Amniotic epithelial cell (primary cell): Measurements from ENCODE around the gene METTL21A.

Source experiments
- DNase-seq: peaks from one replicate; pipeline ENCODE4 v3.0.0-alpha.2; 2010; ENCODE audit warnings: low read depth

The METTL21A gene

GRCh38 chr2:207624185-207625013 lies 795 bp downstream of the METTL21A start:
- peak; percentile 62 for DNase-seq

- no peak for DNase-seq
Observed at GRCh38 chr2:207621501-207622039, 3.6 kb downstream of the METTL21A start.

- no peak for DNase-seq
Observed at GRCh38 chr2:207619764-207620203, 5.4 kb downstream of the METTL21A start.

GRCh38 chr2:207617011-207617671 lies 8.1 kb downstream of the METTL21A start:
- peak; percentile 91 for DNase-seq

GRCh38 chr2:207616185-207616584 lies 9.0 kb downstream of the METTL21A start:
- peak; percentile 86 for DNase-seq

GRCh38 chr2:207614824-207615223 lies 10.4 kb downstream of the METTL21A start:
- no peak for DNase-seq

GRCh38 chr2:207612714-207613113 lies 12.5 kb downstream of the METTL21A start:
- no peak for DNase-seq

DNA sequence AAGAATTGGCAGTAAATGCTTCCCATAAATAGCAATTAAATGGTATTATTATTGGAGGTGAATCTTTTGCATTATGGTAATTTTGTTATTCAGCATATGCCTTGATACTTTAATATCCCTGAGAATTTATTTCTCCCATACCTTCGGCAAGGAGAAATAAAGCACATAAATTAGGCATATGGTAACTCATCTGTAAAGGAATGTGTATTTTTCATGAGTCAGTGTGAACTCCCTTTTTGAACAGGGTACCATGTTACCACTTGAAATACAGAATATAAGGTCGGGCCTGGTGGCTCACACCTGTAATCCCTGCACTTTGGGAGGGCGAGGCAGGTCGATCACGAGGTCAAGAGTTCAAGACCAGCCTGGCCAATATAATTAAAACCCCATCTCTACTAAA lies 18.4 kb downstream of the METTL21A start:
- DNase-seq = no peak

GRCh38 chr2:207606399-207606798 lies 18.8 kb downstream of the METTL21A start:
- no peak for DNase-seq

DNA sequence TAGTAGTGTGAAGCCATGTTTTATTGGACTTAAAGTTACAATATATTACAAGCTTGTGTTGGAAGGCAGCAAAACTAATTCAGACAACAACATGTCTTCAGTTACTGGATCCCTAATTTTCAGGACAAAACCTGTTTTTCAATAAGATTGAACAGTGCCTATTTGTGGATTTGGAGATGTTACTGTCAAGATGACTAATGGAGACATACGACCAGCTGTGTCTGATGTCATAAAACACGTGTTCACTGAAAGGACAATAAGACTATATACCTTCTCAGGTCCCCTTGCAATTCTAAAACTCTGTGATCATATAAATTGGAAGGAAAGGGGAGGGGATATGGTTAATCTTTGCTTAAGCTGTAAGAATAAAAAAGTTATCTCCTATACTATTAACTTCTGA lies 21.7 kb downstream of the METTL21A start:
- DNase-seq = no peak

GRCh38 chr2:207601774-207602173 lies 23.4 kb downstream of the METTL21A start:
- peak; percentile 18 for DNase-seq

DNA sequence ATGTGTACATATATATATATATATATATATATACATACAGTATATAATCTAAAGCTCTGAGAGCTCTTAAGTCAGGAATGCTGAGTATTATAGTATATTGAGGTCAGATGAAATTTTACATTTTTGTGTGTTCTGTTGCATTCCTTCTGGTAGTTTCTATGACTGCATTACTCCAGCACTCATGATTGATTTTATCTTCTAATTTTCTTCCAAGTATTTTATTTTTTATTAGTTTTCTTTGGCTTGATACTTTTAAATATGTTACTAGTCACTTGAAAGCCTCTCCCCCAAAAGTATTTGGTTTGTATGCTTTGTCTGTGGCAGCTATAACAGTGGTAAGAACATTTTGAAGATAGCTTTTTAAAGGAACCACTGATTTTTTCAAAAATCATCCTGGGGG lies 25.0 kb downstream of the METTL21A start:
- peak; percentile 49 for DNase-seq

DNA sequence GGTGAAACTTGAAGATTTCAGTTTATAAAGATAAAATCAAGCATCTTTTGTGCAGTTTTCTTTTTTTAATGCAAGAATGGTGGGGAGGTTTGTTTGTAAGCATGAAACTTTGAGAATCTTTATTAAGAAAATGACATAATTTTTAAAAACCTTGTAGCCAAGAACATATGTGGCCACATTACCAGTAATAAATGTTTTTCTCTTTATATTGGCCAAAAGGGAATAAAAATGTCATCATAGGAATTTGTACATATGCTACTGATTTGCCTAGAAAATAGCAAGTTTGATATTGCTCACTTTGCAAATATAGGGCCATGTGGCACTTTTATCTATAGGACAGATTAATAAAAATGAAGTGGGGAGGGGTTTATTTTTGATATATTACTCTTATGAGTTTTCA lies 25.6 kb downstream of the METTL21A start:
- no peak for DNase-seq

DNA sequence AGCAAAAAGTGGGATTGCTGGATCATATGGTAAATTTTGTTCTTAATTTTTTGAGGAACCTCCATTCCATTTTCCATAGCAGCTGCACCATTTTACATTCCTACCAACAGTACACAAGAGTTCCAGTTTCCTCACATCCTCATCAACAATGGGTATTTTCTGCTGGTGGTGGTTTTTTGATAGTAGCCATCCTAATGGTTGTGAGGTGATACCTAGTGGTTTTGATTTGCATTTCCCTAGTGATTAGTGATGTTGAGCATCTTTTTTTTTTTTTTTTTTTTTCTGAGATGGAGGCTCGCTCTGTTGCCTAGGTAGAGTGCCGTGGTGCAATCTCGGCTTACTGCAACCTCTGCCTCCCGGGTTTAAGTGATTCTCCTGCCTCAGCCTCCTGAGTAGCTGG lies 30.5 kb downstream of the METTL21A start:
- DNase-seq = no peak

GRCh38 chr2:207594264-207594663 lies 30.9 kb downstream of the METTL21A start:
- no peak for DNase-seq

DNA sequence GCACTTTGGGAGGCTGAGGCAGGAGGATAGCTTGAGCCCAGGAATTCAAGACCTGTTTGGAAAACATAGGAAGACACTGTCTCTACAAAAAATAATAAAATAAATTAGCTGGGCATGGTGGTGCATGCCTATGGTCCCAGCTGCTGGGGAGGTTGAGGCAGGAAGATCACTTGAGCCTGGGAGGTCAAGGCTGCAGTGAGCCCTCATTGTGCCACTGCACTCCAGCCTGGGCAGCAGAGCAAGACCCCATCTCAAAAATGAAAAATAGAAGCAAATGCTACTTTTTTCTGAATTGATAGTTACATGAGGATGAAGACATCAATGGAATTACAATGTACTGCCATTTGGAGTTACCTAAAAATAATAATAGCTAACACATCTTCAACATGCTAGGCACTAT lies 31.9 kb downstream of the METTL21A start:
- no peak for DNase-seq

- no peak for DNase-seq
Observed at GRCh38 chr2:207589143-207589542, 36.1 kb downstream of the METTL21A start.

DNA sequence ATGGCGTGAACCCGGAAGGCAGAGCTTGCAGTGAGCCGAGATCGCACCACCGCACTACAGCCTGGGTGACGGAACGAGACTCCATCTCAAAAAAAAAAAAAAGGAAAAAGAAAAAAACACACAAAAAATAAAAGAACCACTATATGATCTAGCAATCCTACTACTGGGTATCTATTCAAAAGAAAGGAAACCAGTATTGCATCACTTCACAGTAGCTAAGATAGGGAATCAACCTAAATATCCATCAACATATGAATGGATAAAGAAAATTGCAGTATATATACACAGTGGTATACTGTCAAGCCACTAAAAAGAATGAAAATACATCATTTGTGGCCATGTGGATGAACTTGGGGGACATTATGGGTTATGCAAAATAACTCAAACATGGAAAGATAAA lies 37.9 kb downstream of the METTL21A start:
- DNase-seq = no peak

GRCh38 chr2:207584952-207585351 lies 40.2 kb downstream of the METTL21A start:
- no peak for DNase-seq

DNA sequence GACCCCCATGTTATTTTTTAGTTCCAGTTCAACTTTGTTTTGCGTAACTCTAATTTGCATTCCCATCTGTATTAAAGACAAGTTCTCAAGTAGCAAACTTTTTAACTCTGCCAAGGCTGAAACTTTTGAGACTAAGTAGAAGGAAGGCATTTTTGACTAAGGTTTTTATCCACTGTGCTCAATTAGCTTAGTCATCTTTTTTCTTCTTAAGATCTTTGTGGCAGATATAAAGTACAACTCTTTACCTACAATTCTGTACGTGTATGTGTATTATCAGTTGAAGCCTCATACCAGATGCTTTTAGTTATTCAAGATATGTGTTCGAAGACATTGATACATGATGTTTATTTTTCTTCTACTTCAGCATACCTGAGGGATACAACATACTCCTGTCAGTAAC lies 53.8 kb downstream of the METTL21A start:
- DNase-seq = peak; percentile 44

DNA sequence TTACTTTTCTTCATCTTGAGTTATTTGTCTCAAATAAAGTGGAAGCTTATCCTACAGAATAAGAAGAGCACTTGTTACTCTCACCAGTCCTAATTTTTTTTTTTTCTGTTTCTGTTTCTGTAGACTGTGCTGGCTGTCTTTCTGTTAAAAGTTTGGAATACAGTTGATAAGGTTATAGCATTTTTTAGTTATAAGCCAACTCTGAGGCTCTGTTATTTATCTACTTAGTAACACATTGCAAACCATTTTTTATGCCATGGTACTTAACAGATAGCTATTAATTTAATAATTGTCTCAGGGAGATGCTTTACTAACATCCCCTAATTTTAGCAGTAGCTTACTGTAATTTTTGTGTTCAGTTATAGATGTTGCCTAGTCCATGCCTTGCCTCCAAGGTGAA lies 57.5 kb downstream of the METTL21A start:
- DNase-seq = no peak

DNA sequence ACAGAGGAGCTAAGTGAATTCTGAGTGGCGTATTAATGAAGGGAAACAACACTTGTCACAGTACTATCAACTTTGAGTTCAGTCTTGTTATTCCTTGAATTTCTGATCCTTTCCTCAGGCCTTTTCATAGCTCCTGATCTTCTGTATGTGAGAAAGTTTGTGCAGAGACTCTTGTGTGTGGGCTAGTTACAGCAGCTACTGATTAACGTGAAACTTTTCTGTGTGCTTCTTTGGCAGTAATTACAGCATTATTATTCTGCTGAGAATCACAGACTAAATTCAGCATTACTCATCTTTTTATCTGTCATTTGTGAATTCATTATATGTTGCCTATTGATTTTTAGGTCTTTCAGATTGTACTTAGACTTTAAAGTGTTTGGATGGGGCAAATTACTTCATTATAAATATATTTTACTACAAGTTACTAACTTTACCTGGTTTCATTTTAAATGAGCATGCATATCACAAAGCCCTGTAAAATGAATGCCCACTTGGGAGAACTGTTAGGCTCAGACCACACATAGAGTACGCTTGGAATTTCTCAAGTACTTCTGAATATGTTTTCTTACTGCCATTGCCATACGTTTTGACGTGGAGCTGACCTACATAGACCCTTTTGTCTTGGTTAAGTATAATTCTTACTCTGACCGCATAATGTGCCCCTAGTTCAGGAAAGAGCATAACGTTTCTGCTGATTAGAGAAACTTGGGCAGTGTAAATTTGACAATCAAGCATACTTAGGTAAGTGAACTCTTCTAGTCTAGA lies 59.3 kb downstream of the METTL21A start:
- DNase-seq = no peak
